Measurements from ENCODE around the gene RARRES2. TPM values are rescaled to one million over a fixed set of nuclear protein-coding genes. Genes with fewer than 3 reads are reported as not detected.

The RARRES2 gene
- polyA plus RNA-seq, 1 experiment, result 6.7 TPM

DNA sequence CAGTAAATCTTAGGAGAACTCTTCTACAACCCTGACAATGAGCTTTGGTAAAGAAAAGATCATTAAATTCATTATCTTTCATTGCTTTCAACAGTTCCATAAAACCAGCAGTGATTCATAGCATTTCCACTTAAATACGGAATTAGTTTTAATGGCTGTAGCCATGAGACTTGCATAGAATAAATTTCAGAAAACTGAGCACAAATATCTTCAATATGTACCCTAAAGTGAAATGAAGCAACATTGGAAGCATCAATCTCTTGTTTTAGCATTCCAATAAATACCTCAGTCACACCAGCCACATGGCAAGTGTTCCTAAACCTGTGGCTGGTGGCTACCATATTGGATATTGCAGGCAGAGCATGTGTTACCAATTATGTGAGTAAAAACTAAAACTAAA, 3.6 kb upstream of the RARRES2 start:
- ChIA-PET CTCF (no interaction called here), POLR2A (no interaction called here)
- peaks cover 15% of the 10 kb centered on the region for H3K9me3 ChIP-seq (ENCODE audit: control insufficient read depth, insufficient read depth, low read length)
- no peak overlapping the region for H3K4me3 ChIP-seq (ENCODE audit: low read depth, low read length)
- H3K27me3 ChIP-seq (ENCODE audit: control insufficient read depth, insufficient read depth, low read length), result peaks cover 39% of the 10 kb centered on the region
- no peak overlapping the region for H3K27ac ChIP-seq (ENCODE audit: low read depth, low read length)
- TF ChIP-seq, protein P1, sequence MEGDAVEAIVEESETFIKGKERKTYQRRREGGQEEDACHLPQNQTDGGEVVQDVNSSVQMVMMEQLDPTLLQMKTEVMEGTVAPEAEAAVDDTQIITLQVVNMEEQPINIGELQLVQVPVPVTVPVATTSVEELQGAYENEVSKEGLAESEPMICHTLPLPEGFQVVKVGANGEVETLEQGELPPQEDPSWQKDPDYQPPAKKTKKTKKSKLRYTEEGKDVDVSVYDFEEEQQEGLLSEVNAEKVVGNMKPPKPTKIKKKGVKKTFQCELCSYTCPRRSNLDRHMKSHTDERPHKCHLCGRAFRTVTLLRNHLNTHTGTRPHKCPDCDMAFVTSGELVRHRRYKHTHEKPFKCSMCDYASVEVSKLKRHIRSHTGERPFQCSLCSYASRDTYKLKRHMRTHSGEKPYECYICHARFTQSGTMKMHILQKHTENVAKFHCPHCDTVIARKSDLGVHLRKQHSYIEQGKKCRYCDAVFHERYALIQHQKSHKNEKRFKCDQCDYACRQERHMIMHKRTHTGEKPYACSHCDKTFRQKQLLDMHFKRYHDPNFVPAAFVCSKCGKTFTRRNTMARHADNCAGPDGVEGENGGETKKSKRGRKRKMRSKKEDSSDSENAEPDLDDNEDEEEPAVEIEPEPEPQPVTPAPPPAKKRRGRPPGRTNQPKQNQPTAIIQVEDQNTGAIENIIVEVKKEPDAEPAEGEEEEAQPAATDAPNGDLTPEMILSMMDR (IDR thresholded peaks at IDR 0.05; ENCODE audit: low read depth, low read length), result no peak
- DNase-seq (ENCODE audit: low read depth, low spot score), result no peak

DNA sequence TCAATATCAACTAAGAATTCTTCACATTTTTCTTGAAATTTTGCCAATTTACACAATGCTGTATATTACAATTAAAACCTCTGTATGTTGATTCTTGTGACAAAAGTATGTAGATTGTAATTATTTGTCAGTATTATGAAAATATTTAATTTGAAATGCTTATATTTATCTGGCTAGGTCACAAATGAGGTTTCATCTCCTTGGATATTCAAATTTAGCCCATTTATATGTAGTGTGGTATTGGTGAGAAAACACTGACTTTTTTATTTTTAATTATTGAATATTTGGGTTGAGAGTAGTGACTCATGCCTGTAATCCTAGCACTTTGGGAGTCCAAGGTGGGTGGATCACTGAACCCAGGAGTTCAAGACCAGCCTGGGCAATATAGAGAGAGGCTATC, 2.9 kb upstream of the RARRES2 start:
- Histone ChIP-seq H3K27me3 (ENCODE audit: control insufficient read depth, insufficient read depth, low read length) (peaks cover 41% of the 10 kb centered on the region), H3K9me3 (ENCODE audit: control insufficient read depth, insufficient read depth, low read length) (peaks cover 15% of the 10 kb centered on the region), H3K4me3 (ENCODE audit: low read depth, low read length) (no peak overlapping the region), H3K27ac (ENCODE audit: low read depth, low read length) (no peak overlapping the region)
- CTCF ChIA-PET, result interaction anchor here (2.3 kb wide), 1 partner anchor 12 kb away, joined by 16 read pairs; no protein-coding TSS in a partner anchor
- TF ChIP-seq, protein P1 (IDR thresholded peaks at IDR 0.05; ENCODE audit: low read depth, low read length), result no peak
- DNase-seq (ENCODE audit: low read depth, low spot score), result no peak
- POLR2A ChIA-PET, result no interaction called here

DNA sequence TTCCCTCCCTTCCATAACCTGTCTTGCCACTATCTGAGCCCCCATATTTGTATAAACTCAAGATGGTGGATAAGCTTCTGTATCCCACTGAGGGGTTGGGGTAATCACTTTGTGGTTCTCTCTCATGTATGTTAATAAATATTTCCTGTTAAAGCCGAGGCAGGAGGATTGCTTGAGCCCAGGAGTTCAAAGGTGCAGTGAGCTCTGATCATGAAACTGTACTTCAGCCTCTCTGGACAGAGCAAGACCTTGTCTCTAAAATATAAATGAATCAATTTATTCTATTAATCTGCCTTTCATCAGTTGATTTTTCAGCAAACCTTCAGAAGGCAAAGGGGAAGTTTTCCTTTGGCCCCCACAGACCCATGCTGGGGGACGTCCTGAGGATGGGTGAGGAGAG, 1.8 kb upstream of the RARRES2 start:
- Histone ChIP-seq H3K9me3 (ENCODE audit: control insufficient read depth, insufficient read depth, low read length) (peaks cover 14% of the 10 kb centered on the region), H3K27ac (ENCODE audit: low read depth, low read length) (no peak overlapping the region), H3K27me3 (ENCODE audit: control insufficient read depth, insufficient read depth, low read length) (peaks cover 41% of the 10 kb centered on the region), H3K4me3 (ENCODE audit: low read depth, low read length) (no peak overlapping the region)
- ChIA-PET POLR2A (no interaction called here), CTCF (interaction anchor here (2.3 kb wide), 1 partner anchor 13 kb away, joined by 16 read pairs; no protein-coding TSS in a partner anchor)
- DNase-seq (ENCODE audit: low read depth, low spot score), result no peak
- TF ChIP-seq, protein P1 (IDR thresholded peaks at IDR 0.05; ENCODE audit: low read depth, low read length), result no peak

DNA sequence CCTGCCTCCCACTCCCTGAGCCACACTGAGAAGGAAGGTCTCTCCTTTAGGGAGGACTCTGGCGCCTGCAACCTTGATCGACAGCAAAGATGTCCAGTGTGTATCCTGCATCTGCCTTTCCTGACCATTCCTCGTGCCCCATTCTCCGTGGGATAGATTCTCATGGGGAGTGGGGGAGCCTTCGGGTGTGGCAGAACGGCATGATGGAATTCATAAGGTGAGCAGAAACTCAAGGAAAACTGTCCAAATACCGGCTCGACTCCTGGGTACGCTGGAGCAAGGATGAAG, 636 bp upstream of the RARRES2 start:
- Histone ChIP-seq H3K9me3 (ENCODE audit: control insufficient read depth, insufficient read depth, low read length) (peaks cover 10% of the 10 kb centered on the region), H3K27me3 (ENCODE audit: control insufficient read depth, insufficient read depth, low read length) (peaks cover 41% of the 10 kb centered on the region), H3K4me3 (ENCODE audit: low read depth, low read length) (no peak overlapping the region), H3K27ac (ENCODE audit: low read depth, low read length) (no peak overlapping the region)
- POLR2A ChIA-PET, result no interaction called here
- TF ChIP-seq, protein P1 (IDR thresholded peaks at IDR 0.05; ENCODE audit: low read depth, low read length), result no peak
- CTCF ChIA-PET, result interaction anchor here (2.3 kb wide), 1 partner anchor 14 kb away, joined by 16 read pairs; no protein-coding TSS in a partner anchor
- no peak for DNase-seq (ENCODE audit: low read depth, low spot score)

DNA sequence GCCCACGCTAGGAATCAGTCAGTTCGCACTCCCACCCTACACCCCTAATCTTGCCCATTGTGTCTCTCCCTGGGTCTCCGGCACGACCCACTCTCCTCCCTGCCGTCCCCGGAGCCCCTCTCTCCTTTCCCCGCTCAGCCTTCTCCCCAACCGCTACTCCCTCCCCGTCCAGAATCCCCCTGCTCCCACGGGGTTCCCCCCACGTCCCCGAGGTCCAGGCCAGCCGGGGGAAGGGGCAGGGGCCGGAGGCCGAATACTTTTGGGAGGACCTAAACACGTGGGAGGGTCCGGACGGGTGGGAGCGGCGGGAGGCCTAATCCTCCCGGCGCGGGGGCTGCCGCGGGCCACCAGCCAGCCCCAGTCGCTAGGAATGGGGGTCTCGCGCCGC, 560 bp downstream of the RARRES2 start:
- Histone ChIP-seq H3K9me3 (ENCODE audit: control insufficient read depth, insufficient read depth, low read length) (peaks cover 10% of the 10 kb centered on the region), H3K27me3 (ENCODE audit: control insufficient read depth, insufficient read depth, low read length) (peaks cover 38% of the 10 kb centered on the region), H3K27ac (ENCODE audit: low read depth, low read length) (no peak overlapping the region), H3K4me3 (ENCODE audit: low read depth, low read length) (peak overlapping the region; percentile 46)
- POLR2A ChIA-PET, result no interaction called here
- CTCF ChIA-PET, result no interaction called here
- TF ChIP-seq, protein P1 (IDR thresholded peaks at IDR 0.05; ENCODE audit: low read depth, low read length), result no peak
- no peak for DNase-seq (ENCODE audit: low read depth, low spot score)
